Subcutaneous abdominal adipose tissue (tissue), 5 donors: ENCODE measurements around the gene BET1L.
"Not testable (repeated sequence)": the region's sequence is repeated elsewhere in the genome, so short reads cannot be mapped to it uniquely, and the experiment has no call there.

Experiments
- H3K27ac ChIP-seq: one replicate; pipeline ENCODE4 v1.7.0; 2013; ENCODE audit warnings: low read depth, mild to moderate bottlenecking, inconsistent platforms, low read length, moderate library complexity
- H3K27me3 ChIP-seq, 5 donors: one replicate each; pipeline ENCODE4 v1.7.0; 2013; ENCODE audit warnings: low read length in 5 of 5, inconsistent platforms in 1 of 5; ENCODE audit not compliant: control insufficient read depth in 5 of 5, insufficient read depth in 4 of 5
- H3K36me3 ChIP-seq, 5 donors: one replicate each; pipeline ENCODE4 v1.7.0; 2013; ENCODE audit warnings: low read length in 5 of 5; ENCODE audit not compliant: control insufficient read depth in 5 of 5, insufficient read depth in 5 of 5
- H3K4me1 ChIP-seq, 5 donors: one replicate each; pipeline ENCODE4 v1.7.0; 2013; ENCODE audit warnings: low read length in 5 of 5, mild to moderate bottlenecking in 3 of 5, moderate library complexity in 1 of 5; ENCODE audit not compliant: control insufficient read depth in 5 of 5, insufficient read depth in 5 of 5
- H3K4me3 ChIP-seq, 5 donors: one replicate each; pipeline ENCODE4 v1.7.0; 2013; ENCODE audit warnings: low read length in 5 of 5, low read depth in 1 of 5
- H3K9ac ChIP-seq, 5 donors: one replicate each; pipeline ENCODE4 v1.7.0; 2013; ENCODE audit warnings: low read length in 5 of 5, mild to moderate bottlenecking in 4 of 5, moderate library complexity in 3 of 5
- H3K9me3 ChIP-seq, 5 donors: one replicate each; pipeline ENCODE4 v1.7.0; 2013; ENCODE audit warnings: low read length in 5 of 5; ENCODE audit not compliant: control insufficient read depth in 5 of 5
- donor health status: healthy.
- donor health status: healthy.
- donor health status: healthy.
- donor health status: healthy.
- donor health status: healthy.

The BET1L gene

DNA sequence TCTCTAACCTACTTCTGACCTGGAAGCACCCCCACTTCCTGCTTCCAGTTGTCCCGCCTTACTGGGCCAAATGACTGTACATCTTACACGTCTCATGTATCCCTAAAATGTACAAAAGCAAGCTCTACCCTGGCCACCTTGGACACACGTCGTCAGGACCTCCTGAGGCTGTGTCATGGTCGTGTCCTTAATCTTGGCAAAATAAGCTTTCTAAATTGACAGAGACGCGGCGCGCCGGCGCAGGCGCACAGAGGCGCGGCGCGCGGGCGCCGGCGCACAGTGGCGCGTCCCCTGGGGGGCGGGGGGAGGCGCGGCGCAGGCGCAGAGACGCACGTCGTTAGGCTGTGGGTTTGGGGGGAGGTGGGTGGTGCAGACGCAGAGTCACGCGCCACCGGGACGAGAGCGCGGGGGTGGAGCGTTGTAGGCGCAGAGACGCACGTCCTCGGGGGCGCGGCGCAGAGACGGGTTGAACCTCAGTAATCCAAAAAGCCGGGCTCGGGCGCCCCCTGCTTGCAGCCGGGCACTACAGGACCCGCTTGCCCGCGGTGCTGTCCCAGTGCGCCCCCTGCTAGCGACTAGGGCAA lies 17.9 kb downstream of the BET1L start:
- not testable (repeated sequence) for H3K9ac ChIP-seq, H3K27me3 ChIP-seq, H3K4me3 ChIP-seq, H3K36me3 ChIP-seq, H3K27ac ChIP-seq, H3K9me3 ChIP-seq, H3K4me1 ChIP-seq

DNA sequence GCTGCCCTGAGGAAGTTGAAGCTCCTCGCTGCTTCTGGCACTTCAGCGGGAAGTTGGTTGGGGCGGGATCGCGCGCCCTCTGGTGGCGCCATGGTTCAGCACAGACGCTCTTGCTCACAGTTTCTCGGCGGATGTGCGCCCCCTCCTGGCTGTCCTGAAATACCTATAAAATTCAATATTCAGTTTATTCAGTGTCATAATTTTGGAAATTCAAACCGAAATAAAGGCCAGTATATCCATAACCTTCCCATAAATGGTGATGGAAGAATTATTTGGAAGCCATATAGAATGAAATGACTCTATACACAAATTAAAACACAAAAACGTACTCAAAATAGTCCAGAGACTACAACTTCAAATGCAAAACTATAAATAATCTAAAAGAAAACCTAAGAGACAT lies 27.0 kb downstream of the BET1L start:
- not testable (repeated sequence) for H3K4me3 ChIP-seq, H3K9me3 ChIP-seq, H3K36me3 ChIP-seq, H3K4me1 ChIP-seq, H3K27me3 ChIP-seq, H3K27ac ChIP-seq, H3K9ac ChIP-seq
